HG02623 (cell line): ENCODE results near the gene NUDCD3.

Source experiments
- ATAC-seq: cut with Tn5 transposase; IDR thresholded peaks from one replicate; pipeline ENCODE4 v1.9.1; 2021; ENCODE audit warnings: moderate library complexity; ENCODE audit not compliant: unreplicated experiment

Gene NUDCD3

DNA sequence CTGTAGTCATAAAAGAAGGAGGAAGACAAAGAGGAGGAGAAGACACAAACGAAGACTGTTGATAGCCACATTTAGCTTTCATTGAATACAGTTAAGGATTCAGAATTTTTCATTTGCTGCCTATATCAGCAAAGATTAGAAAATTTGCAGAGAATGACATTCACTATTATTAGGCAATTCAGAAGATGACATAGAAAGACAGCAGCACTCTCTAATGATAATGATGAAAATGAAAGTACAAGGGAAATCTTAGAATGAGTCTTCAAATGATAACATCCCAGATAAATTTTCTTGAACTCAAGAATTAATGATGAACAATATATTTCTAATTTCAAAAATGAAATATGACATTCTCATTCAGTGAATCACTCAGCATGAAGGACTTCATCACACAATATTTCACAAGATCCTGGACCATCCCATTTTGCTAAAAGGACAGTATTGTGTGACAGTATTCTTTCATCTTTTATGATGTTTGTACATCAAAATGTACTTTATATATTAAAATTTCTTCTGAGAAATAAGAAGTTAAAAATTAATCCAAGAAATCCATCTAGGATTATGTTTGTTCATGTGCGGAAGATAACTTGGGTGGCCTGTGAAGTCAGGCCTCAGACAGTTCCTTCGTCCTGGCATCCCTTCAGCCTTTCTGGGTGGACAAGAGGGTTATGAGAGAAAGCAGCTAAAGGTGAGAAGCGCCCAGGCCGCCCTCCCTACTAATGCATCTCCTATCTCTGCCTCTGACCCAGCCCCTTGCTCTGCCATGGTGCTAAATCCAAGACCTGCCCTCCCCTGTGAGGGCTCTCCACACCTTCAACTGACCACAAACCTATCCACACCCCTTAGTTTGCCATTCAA is 117.7 kb downstream of the NUDCD3 start:
- no peak for ATAC-seq

DNA sequence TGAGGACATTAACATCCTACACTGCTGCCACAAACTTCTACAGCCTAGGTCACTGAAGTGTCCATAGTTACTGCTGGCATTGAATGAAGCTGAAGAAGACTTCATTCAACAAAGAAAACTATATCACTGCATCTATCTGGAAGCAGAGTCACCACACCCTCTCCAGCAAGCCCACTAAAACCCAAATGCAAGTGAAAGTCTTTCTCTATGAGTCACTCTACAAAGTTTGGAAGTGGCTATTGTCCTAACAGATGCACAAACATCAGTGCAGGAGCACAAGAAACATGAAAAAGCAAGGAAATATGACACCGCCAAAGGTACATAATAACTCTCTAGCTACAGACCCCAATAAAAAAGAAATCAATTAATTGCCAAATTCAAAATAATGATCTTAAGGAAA is 121.6 kb downstream of the NUDCD3 start:
- ATAC-seq = no peak

DNA sequence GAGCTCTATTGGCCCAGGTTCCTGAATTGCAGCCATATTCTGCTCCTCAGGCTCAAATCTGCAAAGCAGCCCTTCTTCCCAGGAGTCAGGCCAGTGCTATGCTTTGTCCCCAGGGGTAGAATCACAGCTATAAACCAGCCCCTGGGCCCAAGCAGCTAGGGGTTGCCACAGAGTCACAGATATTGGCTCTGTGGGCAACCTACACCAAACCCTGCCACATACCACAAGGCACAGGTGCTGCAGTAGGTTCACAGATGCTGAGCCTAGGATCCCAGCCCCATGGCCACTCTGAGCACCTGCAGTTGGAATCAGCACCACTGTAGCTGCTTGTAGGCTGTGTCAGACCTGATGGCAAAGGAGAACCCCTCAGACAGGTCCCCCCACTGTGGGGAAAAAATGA is 122.0 kb downstream of the NUDCD3 start:
- no peak for ATAC-seq

- ATAC-seq = no peak
Measured at GRCh38 chr7:44367475-44368043, 122.9 kb downstream of the NUDCD3 start.

DNA sequence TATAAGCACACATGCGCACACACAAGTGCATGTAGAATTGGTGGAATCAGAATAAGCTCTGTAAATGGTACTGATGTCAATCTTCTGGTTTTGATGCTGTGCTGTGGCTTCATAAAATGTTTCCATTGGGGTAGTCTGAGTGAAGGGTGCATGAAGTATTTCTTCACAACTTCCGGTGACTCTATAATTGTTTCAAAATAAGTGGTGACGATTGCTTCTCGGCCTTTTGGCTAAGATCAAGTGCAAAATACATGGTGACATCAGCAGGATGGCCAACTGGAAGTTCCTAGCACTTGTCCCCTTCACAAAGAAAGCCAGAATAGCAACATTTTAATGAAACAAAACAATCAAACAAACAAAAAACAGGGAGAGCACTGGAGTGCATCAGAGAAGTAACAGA is 123.5 kb downstream of the NUDCD3 start:
- ATAC-seq = no peak

DNA sequence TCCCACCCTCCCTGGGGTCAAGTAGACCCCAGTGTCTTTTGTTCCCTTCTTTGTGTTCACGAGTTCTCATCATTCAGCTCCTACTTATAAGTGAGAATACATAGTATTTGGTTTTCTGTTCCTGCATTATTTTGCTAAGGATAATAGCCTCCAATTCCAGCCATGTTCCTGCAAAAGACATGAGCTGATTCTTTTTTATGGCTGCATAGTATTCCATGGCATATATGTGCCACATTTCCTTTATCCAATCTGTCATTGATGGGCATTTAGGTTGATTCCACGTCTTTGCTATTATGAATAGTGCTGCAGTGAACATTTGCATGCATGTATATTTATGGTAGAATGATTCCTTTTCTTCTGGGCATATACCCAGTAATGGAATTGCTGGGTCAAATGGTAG is 136.8 kb downstream of the NUDCD3 start:
- ATAC-seq = no peak

GRCh38 chr7:44348851-44349781 is 141.3 kb downstream of the NUDCD3 start:
- no peak for ATAC-seq

GRCh38 chr7:44348300-44348699 is 142.2 kb downstream of the NUDCD3 start:
- no peak for ATAC-seq

- ATAC-seq = no peak
Measured at GRCh38 chr7:44347546-44348114, 142.8 kb downstream of the NUDCD3 start.

DNA sequence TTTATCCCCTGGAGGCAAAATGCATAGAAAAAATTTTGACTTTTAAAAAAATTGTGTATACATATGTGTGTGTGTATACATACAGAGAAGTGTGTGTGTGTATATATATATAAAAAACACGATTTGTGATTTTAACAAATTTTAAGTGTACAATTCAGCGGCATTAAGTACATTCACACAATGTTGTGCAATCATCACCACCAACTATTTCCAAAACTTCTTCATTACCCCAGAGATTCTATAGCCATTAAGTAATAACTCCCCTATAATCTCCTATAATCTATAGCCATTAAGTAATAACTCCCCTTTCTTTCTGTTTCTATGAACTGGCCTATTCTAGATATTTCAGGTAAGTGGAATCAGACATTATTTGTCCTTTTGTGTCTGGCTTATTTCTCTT is 144.4 kb downstream of the NUDCD3 start:
- no peak for ATAC-seq

GRCh38 chr7:44341401-44341800 is 149.1 kb downstream of the NUDCD3 start:
- ATAC-seq = no peak

GRCh38 chr7:44338600-44338999 is 151.9 kb downstream of the NUDCD3 start:
- ATAC-seq = no peak

GRCh38 chr7:44336491-44336890 is 154.0 kb downstream of the NUDCD3 start:
- ATAC-seq = no peak

GRCh38 chr7:44335184-44335583 is 155.3 kb downstream of the NUDCD3 start:
- ATAC-seq = no peak

GRCh38 chr7:44334734-44335097 is 155.7 kb downstream of the NUDCD3 start:
- no peak for ATAC-seq

GRCh38 chr7:44333911-44334733 is 156.3 kb downstream of the NUDCD3 start:
- ATAC-seq = no peak

GRCh38 chr7:44331682-44332081 is 158.8 kb downstream of the NUDCD3 start:
- no peak for ATAC-seq

- no peak for ATAC-seq
Measured at GRCh38 chr7:44330331-44330730, 160.1 kb downstream of the NUDCD3 start.

DNA sequence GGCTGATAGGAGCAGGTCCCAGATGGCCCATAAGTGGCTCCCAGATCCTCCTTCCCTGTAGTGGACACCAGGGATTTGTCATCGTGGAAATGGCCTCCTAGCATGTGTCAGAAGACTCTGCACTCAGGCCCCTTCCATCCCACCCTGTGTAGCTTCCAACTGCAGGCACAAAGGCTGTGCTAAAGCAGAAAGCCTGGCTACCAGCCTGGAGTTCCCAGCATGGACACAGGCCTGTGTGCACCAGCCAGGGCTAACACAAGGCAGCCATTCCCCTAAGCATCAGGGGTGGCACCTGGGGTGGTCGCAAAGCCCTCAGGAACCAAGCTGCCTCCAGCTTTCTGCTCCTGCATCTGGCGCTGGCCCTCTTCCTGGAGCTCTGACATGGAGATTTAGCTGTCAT is 160.6 kb downstream of the NUDCD3 start:
- ATAC-seq = no peak
